Adrenal gland (tissue), 12 donors: ENCODE measurements around the gene MTUS2. TPM values are rescaled to one million over a fixed set of nuclear protein-coding genes. Genes with fewer than 3 reads are reported as not detected.

Source experiments
- DNase-seq, 7 donors: peaks; one replicate each; pipeline ENCODE4 v3.0.0-alpha.2; 2019 to 2020
- H3K27ac ChIP-seq, 5 donors: fragments of 200-600 bp; sonication (generic) in 4 of 5; 1 replicate in 3 of 5; 2 replicates in 2 of 5; pipeline versions ENCODE4 v1.5.1 to v1.8.0; 2016 to 2020; ENCODE audit warnings: mild to moderate bottlenecking in 1 of 5
- H3K27me3 ChIP-seq: fragments of 200-600 bp; 2 replicates; pipeline ENCODE4 v1.8.0; 2021
- H3K36me3 ChIP-seq, 2 donors: fragments of 200-600 bp; replicated peaks in 1 of 2; 1 replicate in 1 of 2; 2 replicates in 1 of 2; pipeline versions ENCODE4 v1.5.1 to v1.8.0; 2018 to 2022
- H3K4me1 ChIP-seq, 2 donors: fragments of 200-600 bp; replicated peaks in 1 of 2; 1 replicate in 1 of 2; 2 replicates in 1 of 2; pipeline versions ENCODE4 v1.5.1 to v1.8.0; 2018 to 2021
- H3K4me3 ChIP-seq, 4 donors: fragments of 200-600 bp; sonication (generic) in 3 of 4; one replicate each; pipeline ENCODE4 v1.5.1; 2016 to 2018
- H3K9me3 ChIP-seq, 3 donors: fragments of 200-600 bp; sonication (generic) in 1 of 3; replicated peaks in 1 of 3; 1 replicate in 2 of 3; 2 replicates in 1 of 3; pipeline versions ENCODE4 v1.5.1 to v1.8.0; 2016 to 2021
- POLR2A ChIP-seq, 2 donors: fragments of 450-650 bp; IDR thresholded peaks; one replicate each; pipeline ENCODE4 v1.6.1; 2017; ENCODE audit warnings: antibody characterized with exemption in 2 of 2, mild to moderate bottlenecking in 2 of 2, moderate library complexity in 1 of 2
- WGBS, 4 donors: extraction: QIAGEN DNeasy Blood & Tissue Kit in 2 of 4; methylation state at CpG; one replicate each; pipeline versions ENCODE4 v1.1.5 to v1.1.7; 2013 to 2017; 5-methylcytosine and 5-hydroxymethylcytosine counted together
- intact Hi-C, 2 donors: fragments of 100-400 bp; cut with DNase I; formaldehyde crosslinking; loops; one replicate each; pipeline versions ENCODE4 v1.14.1 to v1.15.0; 2022 to 2023
- polyA plus RNA-seq, 3 donors: library from polyadenylated mRNA; stranded (reverse); fragments of 200-250 nt in 2 of 3; fragments of 350-450 nt in 1 of 3; fragmentation: Illumina TruSeq in 1 of 3; extraction: RNeasy Lipid Tissue Mini Kit (QIAGEN cat#74804) in 1 of 3; gene quantifications; one replicate each; pipeline ENCODE4 v1.2.3, GENCODE V29; 2013 to 2014
- total RNA-seq, 9 donors: library from RNA; depleted of rRNA in 4 of 9; stranded (reverse); fragments of >200 nt in 4 of 9; fragments of 120-200 nt in 1 of 9; fragmentation: NEBNext Ultra II Directional in 1 of 9; extraction: Animal tissue kit (Norgen Biotek cat#: 25700) in 1 of 9; gene quantifications; one replicate each; pipeline versions ENCODE4 v1.1.0 to v1.2.4, GENCODE V29; 2013 to 2023
- TF ChIP-seq, protein P1 (sequence below), 6 experiments: fragments of 450-650 bp in 4 of 6; fragments of 200-600 bp in 2 of 6; sonication (generic) in 1 of 6; IDR thresholded peaks; 1 replicate in 5 of 6; 2 replicates in 1 of 6; pipeline versions ENCODE4 v1.5.1 to v1.8.0; 2016 to 2021; ENCODE audit warnings: antibody characterized with exemption in 6 of 6, mild to moderate bottlenecking in 2 of 6, moderate library complexity in 1 of 6
- donor health status: healthy with polysubstance abuse.
- donor health status: Bipolar disorder and iron deficiency.
- donor health status: DM: yes; HTN: yes; CAD: no.
- donor health status: DM: no; HTN: no; CAD: no.
- donor health status: DM: no; HTN: no; CAD: no.
- donor health status: DM: yes; HTN: yes; CAD: no.

MTUS2 gene
- total and polyA plus RNA-seq, 12 donors: 0.07 to 0.24 (median 0.14) TPM; not detected in 5

GRCh38 chr13:29516012-29516411, 695.9 kb downstream of the MTUS2 start:
- no peaks in the 10 kb centered on the region for H3K9me3 ChIP-seq
- H3K27ac ChIP-seq: no peak overlapping the region
- no peaks in the 10 kb centered on the region for H3K4me1 ChIP-seq
- H3K4me3 ChIP-seq: no peak overlapping the region
- no peaks in the 10 kb centered on the region for H3K36me3 ChIP-seq
- 95 to 97% (median 96%) methylated on average over 11 of the region's 11 CpGs for WGBS, 4 donors
- no peaks in the 10 kb centered on the region for H3K27me3 ChIP-seq
- no peak for TF ChIP-seq POLR2A (IDR thresholded peaks at IDR 0.05)
- TF ChIP-seq, protein P1, sequence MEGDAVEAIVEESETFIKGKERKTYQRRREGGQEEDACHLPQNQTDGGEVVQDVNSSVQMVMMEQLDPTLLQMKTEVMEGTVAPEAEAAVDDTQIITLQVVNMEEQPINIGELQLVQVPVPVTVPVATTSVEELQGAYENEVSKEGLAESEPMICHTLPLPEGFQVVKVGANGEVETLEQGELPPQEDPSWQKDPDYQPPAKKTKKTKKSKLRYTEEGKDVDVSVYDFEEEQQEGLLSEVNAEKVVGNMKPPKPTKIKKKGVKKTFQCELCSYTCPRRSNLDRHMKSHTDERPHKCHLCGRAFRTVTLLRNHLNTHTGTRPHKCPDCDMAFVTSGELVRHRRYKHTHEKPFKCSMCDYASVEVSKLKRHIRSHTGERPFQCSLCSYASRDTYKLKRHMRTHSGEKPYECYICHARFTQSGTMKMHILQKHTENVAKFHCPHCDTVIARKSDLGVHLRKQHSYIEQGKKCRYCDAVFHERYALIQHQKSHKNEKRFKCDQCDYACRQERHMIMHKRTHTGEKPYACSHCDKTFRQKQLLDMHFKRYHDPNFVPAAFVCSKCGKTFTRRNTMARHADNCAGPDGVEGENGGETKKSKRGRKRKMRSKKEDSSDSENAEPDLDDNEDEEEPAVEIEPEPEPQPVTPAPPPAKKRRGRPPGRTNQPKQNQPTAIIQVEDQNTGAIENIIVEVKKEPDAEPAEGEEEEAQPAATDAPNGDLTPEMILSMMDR (IDR thresholded peaks at IDR 0.05): no peak
- DNase-seq: no peak
- intact Hi-C loops: no loop called here

- Histone ChIP-seq H3K4me1 (no peaks in the 10 kb centered on the region), H3K36me3 (no peaks in the 10 kb centered on the region), H3K27ac (no peak overlapping the region), H3K27me3 (no peaks in the 10 kb centered on the region), H3K9me3 (no peaks in the 10 kb centered on the region), H3K4me3 (no peak overlapping the region)
- WGBS, 4 donors: 93 to 97% (median 94%) methylated on average over 6 to 12 of the region's 12 CpGs
- TF ChIP-seq, protein P1 (IDR thresholded peaks at IDR 0.05): no peak
- no peak for TF ChIP-seq POLR2A (IDR thresholded peaks at IDR 0.05)
- no peak for DNase-seq
- intact Hi-C loops: no loop called here
Observed at GRCh38 chr13:29516880-29517279, 696.7 kb downstream of the MTUS2 start.

- Histone ChIP-seq H3K36me3 (no peaks in the 10 kb centered on the region), H3K4me3 (no peak overlapping the region), H3K27me3 (no peaks in the 10 kb centered on the region), H3K4me1 (no peaks in the 10 kb centered on the region), H3K27ac (no peak overlapping the region), H3K9me3 (no peaks in the 10 kb centered on the region)
- no peak for DNase-seq
- intact Hi-C loops: no loop called here
- TF ChIP-seq, protein P1 (IDR thresholded peaks at IDR 0.05): no peak
- TF ChIP-seq POLR2A (IDR thresholded peaks at IDR 0.05): no peak
- WGBS, 4 donors: 97 to 99% (median 97%) methylated on average over 3 of the region's 3 CpGs
Observed at GRCh38 chr13:29519921-29520320, 699.8 kb downstream of the MTUS2 start.

- intact Hi-C loops: no loop called here
- no peaks in the 10 kb centered on the region for H3K4me1 ChIP-seq
- no peaks in the 10 kb centered on the region for H3K9me3 ChIP-seq
- no peak for DNase-seq
- no peak overlapping the region for H3K4me3 ChIP-seq
- no peaks in the 10 kb centered on the region for H3K27me3 ChIP-seq
- 89 to 96% (median 94%) methylated on average over 4 of the region's 4 CpGs for WGBS, 4 donors
- no peak overlapping the region for H3K27ac ChIP-seq
- no peaks in the 10 kb centered on the region for H3K36me3 ChIP-seq
- TF ChIP-seq POLR2A (IDR thresholded peaks at IDR 0.05): no peak
- TF ChIP-seq, protein P1 (IDR thresholded peaks at IDR 0.05): no peak
Observed at GRCh38 chr13:29520671-29521070, 700.5 kb downstream of the MTUS2 start.
